SH-SY5Y (cell line): Measurements from ENCODE around the gene TRMT44.

Experiments
- GATA2 ChIP-seq: IDR thresholded peaks from 2 replicates; pipeline ENCODE4 v1.6.1; 2011; ENCODE audit warnings: mild to moderate bottlenecking, low read depth, low read length
- GATA3 ChIP-seq: IDR thresholded peaks from 2 replicates; pipeline ENCODE4 v1.6.1; 2011; ENCODE audit warnings: low read depth, mild to moderate bottlenecking, low read length, moderate library complexity

DNA sequence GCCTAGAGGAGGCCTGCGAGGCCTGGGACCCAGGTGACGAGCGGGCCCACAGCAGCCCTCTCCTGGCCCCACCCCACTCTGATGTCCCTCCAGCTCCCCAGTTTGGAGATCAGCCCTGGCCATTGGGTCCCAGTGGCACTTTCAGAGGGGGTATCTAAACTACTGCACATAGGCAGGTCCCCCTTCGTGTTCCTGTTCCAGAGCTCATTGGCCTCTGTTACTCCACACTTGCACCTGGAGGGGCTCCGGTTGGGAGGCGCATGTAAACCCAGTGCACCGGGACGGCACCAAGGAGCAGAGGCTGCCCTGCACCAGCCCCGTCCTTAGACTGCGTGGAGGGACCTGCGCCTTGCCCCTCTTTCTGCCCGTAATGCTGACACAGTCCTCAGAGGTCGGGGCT is 34.3 kb downstream of the TRMT44 start:
- TF ChIP-seq GATA2, result no peak
- TF ChIP-seq GATA3, result no peak
